Measurements from ENCODE around the gene KRTDAP. TPM values are rescaled to one million over a fixed set of nuclear protein-coding genes. Genes with fewer than 3 reads are reported as not detected.
A peak's percentile ranks its signal among the peaks of the same experiment; 100 is the strongest.

The KRTDAP gene
- total RNA-seq, 3 donors from 2014 or later, result not detected

DNA sequence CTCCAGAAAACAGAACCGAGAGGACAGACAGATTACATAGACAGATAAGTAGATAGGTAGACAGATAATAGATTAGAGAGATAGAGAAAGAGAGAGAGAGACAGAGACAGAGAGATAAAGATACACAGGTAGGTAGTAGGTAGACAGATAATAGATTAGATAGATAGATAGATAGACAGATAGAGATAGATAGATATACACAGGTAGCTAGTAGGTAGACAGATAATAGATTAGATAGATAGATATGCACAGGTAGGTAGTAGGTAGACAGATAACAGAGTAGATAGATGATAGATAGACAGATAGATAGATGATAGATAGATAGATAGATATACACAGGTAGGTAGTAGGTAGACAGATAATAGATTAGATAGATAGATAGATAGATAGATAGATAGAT is 32.1 kb downstream of the KRTDAP start:
- no peak for DNase-seq (ENCODE audit: low spot score in 2 of 2)
- intact Hi-C loops (cut with DNase I; ENCODE audit: low total_unique reads), result no loop called here
- H3K27me3 ChIP-seq, result no peaks in the 10 kb centered on the region

DNA sequence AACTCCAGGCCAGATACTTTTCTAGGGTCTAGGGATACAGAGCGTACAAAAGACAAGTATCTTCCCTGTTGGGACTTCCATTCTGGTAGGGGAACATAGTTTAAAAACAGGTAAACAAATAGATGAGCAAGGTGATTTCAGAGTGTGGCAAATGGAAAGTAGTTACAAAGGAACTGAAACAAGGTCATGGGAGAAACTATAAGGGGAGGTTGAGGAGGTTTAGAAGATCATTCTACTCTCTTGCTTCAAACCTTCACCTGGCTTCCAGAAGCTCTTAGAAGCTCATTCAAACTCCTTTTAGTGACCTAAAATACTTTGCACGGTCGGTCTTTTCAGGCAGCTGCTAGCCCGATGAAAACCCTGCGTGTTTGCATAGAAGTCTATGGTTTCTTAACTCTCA is 33.1 kb downstream of the KRTDAP start:
- intact Hi-C loops (cut with DNase I; ENCODE audit: low total_unique reads), result no loop called here
- Histone ChIP-seq H3K27ac (no peak overlapping the region), H3K4me3 (no peak overlapping the region), H3K36me3 (no peaks in the 10 kb centered on the region), H3K4me1 (no peaks in the 10 kb centered on the region), H3K9me3 (no peaks in the 10 kb centered on the region), H3K27me3 (no peaks in the 10 kb centered on the region)
- no peak for DNase-seq (ENCODE audit: low spot score in 2 of 2)
- TF ChIP-seq POLR2A (IDR thresholded peaks at IDR 0.05) (no peak), POLR2AphosphoS5 (IDR thresholded peaks at IDR 0.05) (no peak), CTCF (IDR thresholded peaks at IDR 0.05) (no peak)

More for the DNA sequence above, 32.1 kb downstream of the KRTDAP start:
- no peaks in the 10 kb centered on the region for H3K4me1 ChIP-seq
- no peaks in the 10 kb centered on the region for H3K36me3 ChIP-seq
- no peak overlapping the region for H3K4me3 ChIP-seq
- H3K27ac ChIP-seq, result peak overlapping the region in 1 of 2 donors; percentile 76
- no peaks in the 10 kb centered on the region for H3K9me3 ChIP-seq
- TF ChIP-seq POLR2AphosphoS5 (IDR thresholded peaks at IDR 0.05) (no peak), POLR2A (IDR thresholded peaks at IDR 0.05) (no peak), CTCF (IDR thresholded peaks at IDR 0.05) (no peak)

DNA sequence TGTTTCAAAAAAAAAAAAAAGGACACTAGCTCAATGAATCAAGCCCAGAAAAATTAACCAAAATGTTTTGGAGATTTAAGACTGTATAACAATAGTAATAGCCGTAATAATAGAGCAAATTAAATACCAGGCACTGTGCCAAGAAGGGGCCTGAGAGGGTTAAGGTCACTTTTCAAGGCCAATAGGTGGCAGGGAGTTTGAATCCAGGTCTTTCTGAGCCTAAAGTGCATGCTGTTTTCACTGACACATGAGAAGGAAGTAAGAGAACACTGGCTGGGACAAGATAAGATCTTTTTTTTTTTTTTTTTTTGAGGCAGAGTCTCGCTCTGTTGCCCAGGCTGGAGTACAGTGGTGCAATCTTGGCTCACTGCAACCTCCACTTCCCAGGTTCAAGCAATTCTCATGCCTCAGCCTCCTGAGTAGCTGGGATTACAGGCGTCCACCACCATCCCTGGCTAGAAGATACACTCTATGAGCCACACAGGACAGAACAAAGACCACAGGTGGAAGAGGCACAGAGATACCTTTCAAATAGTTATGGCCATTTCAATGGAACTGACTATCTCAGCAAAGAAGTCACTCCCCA is 34.6 kb downstream of the KRTDAP start:
- H3K4me3 ChIP-seq, result no peak overlapping the region
- intact Hi-C loops (cut with DNase I; ENCODE audit: low total_unique reads), result no loop called here
- no peak overlapping the region for H3K27ac ChIP-seq
- H3K27me3 ChIP-seq, result no peaks in the 10 kb centered on the region
- H3K36me3 ChIP-seq, result no peaks in the 10 kb centered on the region
- TF ChIP-seq CTCF (IDR thresholded peaks at IDR 0.05) (no peak), POLR2AphosphoS5 (IDR thresholded peaks at IDR 0.05) (no peak), POLR2A (IDR thresholded peaks at IDR 0.05) (no peak)
- H3K4me1 ChIP-seq, result no peaks in the 10 kb centered on the region
- DNase-seq (ENCODE audit: low spot score in 2 of 2), result no peak
- no peaks in the 10 kb centered on the region for H3K9me3 ChIP-seq

DNA sequence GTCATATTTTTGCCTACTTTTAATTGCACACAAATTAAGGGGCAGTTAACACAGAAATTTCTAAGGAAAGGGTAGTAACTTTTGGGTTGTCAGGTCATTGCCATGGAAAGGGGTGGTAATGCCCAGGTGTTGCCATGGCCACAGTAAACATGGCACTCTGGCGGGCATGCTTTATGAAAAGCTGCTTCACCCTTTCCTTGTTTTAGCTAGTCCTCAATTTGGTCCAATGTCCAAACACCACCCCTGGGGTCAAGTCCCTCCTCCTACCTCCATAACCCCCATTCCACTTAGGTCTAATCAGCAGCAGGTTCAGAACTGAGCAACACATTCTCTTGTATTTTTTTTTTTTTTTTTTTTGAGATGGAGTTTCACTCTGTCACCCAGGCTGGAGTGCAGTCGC is 35.6 kb downstream of the KRTDAP start:
- Histone ChIP-seq H3K27me3 (no peaks in the 10 kb centered on the region), H3K36me3 (no peaks in the 10 kb centered on the region), H3K9me3 (no peaks in the 10 kb centered on the region), H3K27ac (no peak overlapping the region), H3K4me1 (no peaks in the 10 kb centered on the region), H3K4me3 (no peak overlapping the region)
- no peak for TF ChIP-seq POLR2A (IDR thresholded peaks at IDR 0.05)
- intact Hi-C loops (cut with DNase I; ENCODE audit: low total_unique reads), result no loop called here
- DNase-seq (ENCODE audit: low spot score in 2 of 2), result no peak

GRCh38 chr19:35451338-35452096 is 38.7 kb downstream of the KRTDAP start:
- Histone ChIP-seq H3K27ac (no peak overlapping the region), H3K4me1 (no peaks in the 10 kb centered on the region), H3K4me3 (no peak overlapping the region), H3K27me3 (no peaks in the 10 kb centered on the region), H3K36me3 (no peaks in the 10 kb centered on the region), H3K9me3 (no peaks in the 10 kb centered on the region)
- TF ChIP-seq POLR2AphosphoS5 (IDR thresholded peaks at IDR 0.05) (no peak), POLR2A (IDR thresholded peaks at IDR 0.05) (no peak), CTCF (IDR thresholded peaks at IDR 0.05) (no peak)
- DNase-seq (ENCODE audit: low spot score in 2 of 2), result no peak
- intact Hi-C loops (cut with DNase I; ENCODE audit: low total_unique reads), result no loop called here

Measured in breast epithelium (tissue), 4 donors.